ENCODE data around the gene CRMP1. TPM values are rescaled to one million over a fixed set of nuclear protein-coding genes. Genes with fewer than 3 reads are reported as not detected.

CRMP1 gene
- total RNA-seq, 4 donors from 2014 or later: 0.63 to 3.0 (median 0.81) TPM; not detected in 1

DNA sequence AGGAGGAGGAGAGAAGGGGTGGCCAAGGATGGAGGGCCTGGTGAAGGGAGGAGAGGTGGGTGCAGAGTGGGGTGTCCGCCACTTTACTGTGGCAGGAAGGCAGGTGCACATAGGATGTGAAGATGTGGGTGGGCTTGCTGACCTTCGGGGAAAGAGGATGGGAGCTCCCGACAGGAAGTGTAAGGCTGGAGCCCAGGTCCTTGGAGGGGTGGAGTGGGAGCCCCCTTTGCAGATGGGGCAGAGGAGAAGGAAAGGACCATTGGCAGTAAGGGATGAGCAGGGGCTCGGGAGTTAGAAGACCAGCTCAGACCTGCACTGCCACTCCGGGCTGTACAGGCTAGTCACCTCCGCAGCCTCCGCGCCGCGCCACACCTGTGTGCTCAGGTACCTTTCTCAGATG, 92.4 kb downstream of the CRMP1 start:
- Histone ChIP-seq H3K36me3 (peaks cover 8 to 11% of the 10 kb centered on the region in 2 donors), H3K4me1 (no peaks in the 10 kb centered on the region), H3K4me3 (replicated peaks in 1 of 3) (no peak overlapping the region), H3K27me3 (no peaks in the 10 kb centered on the region), H3K27ac (no peak overlapping the region), H3K9me3 (no peaks in the 10 kb centered on the region)
- 91 to 96% methylated on average over 10 of the region's 10 CpGs for WGBS, 2 donors
- no peak for TF ChIP-seq POLR2A (IDR thresholded peaks at IDR 0.05)
- TF ChIP-seq, protein P1, sequence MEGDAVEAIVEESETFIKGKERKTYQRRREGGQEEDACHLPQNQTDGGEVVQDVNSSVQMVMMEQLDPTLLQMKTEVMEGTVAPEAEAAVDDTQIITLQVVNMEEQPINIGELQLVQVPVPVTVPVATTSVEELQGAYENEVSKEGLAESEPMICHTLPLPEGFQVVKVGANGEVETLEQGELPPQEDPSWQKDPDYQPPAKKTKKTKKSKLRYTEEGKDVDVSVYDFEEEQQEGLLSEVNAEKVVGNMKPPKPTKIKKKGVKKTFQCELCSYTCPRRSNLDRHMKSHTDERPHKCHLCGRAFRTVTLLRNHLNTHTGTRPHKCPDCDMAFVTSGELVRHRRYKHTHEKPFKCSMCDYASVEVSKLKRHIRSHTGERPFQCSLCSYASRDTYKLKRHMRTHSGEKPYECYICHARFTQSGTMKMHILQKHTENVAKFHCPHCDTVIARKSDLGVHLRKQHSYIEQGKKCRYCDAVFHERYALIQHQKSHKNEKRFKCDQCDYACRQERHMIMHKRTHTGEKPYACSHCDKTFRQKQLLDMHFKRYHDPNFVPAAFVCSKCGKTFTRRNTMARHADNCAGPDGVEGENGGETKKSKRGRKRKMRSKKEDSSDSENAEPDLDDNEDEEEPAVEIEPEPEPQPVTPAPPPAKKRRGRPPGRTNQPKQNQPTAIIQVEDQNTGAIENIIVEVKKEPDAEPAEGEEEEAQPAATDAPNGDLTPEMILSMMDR (IDR thresholded peaks at IDR 0.05): no peak
- intact Hi-C loops (cut with DNase I): no loop called here
- DNase-seq: no peak

DNA sequence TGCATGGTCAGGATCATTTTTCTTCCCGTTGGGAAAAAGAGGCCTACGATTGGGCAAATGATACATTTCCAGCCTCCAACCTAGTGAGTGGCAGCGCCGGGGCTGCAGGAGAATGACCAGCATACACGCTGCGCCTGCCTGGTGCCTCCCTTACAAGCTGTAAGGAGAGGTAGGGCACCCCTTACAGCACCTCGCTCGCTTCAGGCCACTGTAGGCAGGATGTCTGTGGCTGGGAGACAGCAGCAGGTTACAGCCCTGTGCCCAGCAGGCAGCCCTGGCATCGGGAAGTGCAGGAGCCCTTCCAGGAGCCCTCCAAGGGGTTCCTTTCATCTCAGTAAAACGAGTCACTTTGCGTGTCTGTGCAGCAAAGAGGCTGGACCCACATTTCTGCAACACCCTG, 93.5 kb downstream of the CRMP1 start:
- peaks cover 8 to 11% of the 10 kb centered on the region in 2 donors for H3K36me3 ChIP-seq
- no peak overlapping the region for H3K4me3 ChIP-seq (replicated peaks in 1 of 3)
- no peak for DNase-seq
- no peaks in the 10 kb centered on the region for H3K9me3 ChIP-seq
- intact Hi-C loops (cut with DNase I): no loop called here
- WGBS, 2 donors: 89 to 90% methylated on average over 11 of the region's 11 CpGs
- no peaks in the 10 kb centered on the region for H3K27me3 ChIP-seq
- TF ChIP-seq, protein P1 (IDR thresholded peaks at IDR 0.05): no peak
- no peak for TF ChIP-seq POLR2A (IDR thresholded peaks at IDR 0.05)
- no peaks in the 10 kb centered on the region for H3K4me1 ChIP-seq
- H3K27ac ChIP-seq: no peak overlapping the region

DNA sequence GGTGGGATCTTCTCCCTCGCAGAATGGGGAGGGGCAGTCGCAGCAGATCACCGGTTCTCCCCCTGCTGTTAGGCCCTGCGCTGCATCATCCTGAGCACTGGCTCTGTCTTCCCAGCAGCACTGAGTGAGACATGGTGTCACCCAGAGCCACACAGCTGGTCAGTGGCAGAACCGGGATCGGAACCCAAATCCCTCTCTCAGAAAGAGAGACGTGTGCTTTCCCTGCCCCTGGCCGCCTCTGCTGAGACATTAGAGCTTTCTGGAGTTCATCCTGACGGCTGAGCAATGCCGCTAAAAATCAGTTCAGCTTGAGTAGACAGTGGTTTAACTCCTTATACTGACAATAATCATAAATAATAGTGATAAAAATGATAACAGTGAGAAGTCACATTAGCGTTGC, 93.9 kb downstream of the CRMP1 start:
- Histone ChIP-seq H3K9me3 (no peaks in the 10 kb centered on the region), H3K4me1 (no peaks in the 10 kb centered on the region), H3K27ac (no peak overlapping the region), H3K4me3 (replicated peaks in 1 of 3) (no peak overlapping the region), H3K27me3 (no peaks in the 10 kb centered on the region), H3K36me3 (peaks cover 8 to 11% of the 10 kb centered on the region in 2 donors)
- 94% methylated on average over 9 to 11 of the region's 11 CpGs for WGBS, 2 donors
- no peak for DNase-seq
- intact Hi-C loops (cut with DNase I): no loop called here
- no peak for TF ChIP-seq POLR2A (IDR thresholded peaks at IDR 0.05)
- TF ChIP-seq, protein P1 (IDR thresholded peaks at IDR 0.05): no peak

DNA sequence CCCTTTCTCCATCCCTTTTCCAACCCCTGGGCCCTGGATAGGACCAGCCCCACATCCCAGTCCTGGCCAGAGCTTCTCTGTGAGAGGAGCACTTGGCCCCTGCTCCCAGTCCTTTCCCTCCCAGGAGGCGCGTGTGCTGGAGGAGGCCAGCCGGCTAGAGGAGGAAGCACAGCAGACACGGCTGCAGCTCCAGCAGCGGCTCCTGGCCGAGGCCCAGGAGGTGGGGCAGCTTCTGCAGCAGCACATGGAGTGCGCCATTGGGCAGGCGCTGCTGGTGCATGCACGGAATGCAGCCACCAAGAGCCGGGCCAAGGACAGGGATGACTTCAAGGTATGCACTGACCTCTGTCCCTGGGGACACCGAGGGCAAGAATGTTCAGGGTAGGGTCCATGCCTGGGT, 94.4 kb downstream of the CRMP1 start:
- no peaks in the 10 kb centered on the region for H3K4me1 ChIP-seq
- no peak for DNase-seq
- WGBS, 2 donors: 89 to 100% methylated on average over 1 to 9 of the region's 11 CpGs
- intact Hi-C loops (cut with DNase I): no loop called here
- H3K27me3 ChIP-seq: no peaks in the 10 kb centered on the region
- H3K4me3 ChIP-seq (replicated peaks in 1 of 3): no peak overlapping the region
- TF ChIP-seq, protein P1 (IDR thresholded peaks at IDR 0.05): no peak
- no peak for TF ChIP-seq POLR2A (IDR thresholded peaks at IDR 0.05)
- H3K27ac ChIP-seq: no peak overlapping the region
- peaks cover 8 to 11% of the 10 kb centered on the region in 2 donors for H3K36me3 ChIP-seq
- H3K9me3 ChIP-seq: no peaks in the 10 kb centered on the region

DNA sequence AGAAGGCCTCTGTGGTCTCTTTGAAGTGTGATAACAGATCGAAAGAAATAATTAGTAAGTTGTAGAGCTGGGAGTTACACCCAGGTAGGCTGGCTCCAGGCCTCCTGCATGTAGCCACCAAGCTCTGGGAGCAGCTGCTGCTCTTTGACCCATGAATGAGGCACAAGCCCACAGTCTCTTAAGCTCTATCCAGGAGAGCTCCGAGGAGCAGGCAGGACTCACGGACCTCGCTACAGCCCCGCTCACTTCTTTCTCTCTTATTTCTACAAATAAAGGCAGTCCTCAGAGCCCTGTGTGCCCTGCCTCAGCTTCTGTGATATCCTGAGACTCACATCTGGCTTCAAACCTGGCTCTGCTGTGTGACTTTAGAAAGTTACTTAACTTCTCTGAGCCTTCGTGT, 95.0 kb downstream of the CRMP1 start:
- no peak for DNase-seq
- Histone ChIP-seq H3K9me3 (no peaks in the 10 kb centered on the region), H3K4me3 (replicated peaks in 1 of 3) (no peak overlapping the region), H3K27me3 (no peaks in the 10 kb centered on the region), H3K27ac (no peak overlapping the region), H3K36me3 (peaks cover 8 to 11% of the 10 kb centered on the region in 2 donors), H3K4me1 (no peaks in the 10 kb centered on the region)
- 90 to 95% methylated on average over 6 of the region's 6 CpGs for WGBS, 2 donors
- intact Hi-C loops (cut with DNase I): no loop called here
- TF ChIP-seq, protein P1 (IDR thresholded peaks at IDR 0.05): no peak
- TF ChIP-seq POLR2A (IDR thresholded peaks at IDR 0.05): no peak

Data from thyroid gland (tissue), 4 donors.